Activated T-cell treated with anti-CD3 and anti-CD28 coated beads for 48 hours (primary cell): ENCODE measurements around the gene MMP15.

Experiments
- DNase-seq: peaks from one replicate; pipeline ENCODE4 v3.0.0-alpha.2; 2020; ENCODE audit warnings: low read depth

MMP15 gene

GRCh38 chr16:58035356-58036170, 10.0 kb downstream of the MMP15 start:
- no peak for DNase-seq

GRCh38 chr16:58036943-58037342, 11.4 kb downstream of the MMP15 start:
- no peak for DNase-seq

- no peak for DNase-seq
Observed at GRCh38 chr16:58037365-58038057, 12.0 kb downstream of the MMP15 start.

- no peak for DNase-seq
Observed at GRCh38 chr16:58038219-58038641, 12.7 kb downstream of the MMP15 start.

- no peak for DNase-seq
Observed at GRCh38 chr16:58039829-58040495, 14.4 kb downstream of the MMP15 start.

GRCh38 chr16:58040496-58040846, 14.9 kb downstream of the MMP15 start:
- no peak for DNase-seq

- no peak for DNase-seq
Observed at GRCh38 chr16:58040945-58041627, 15.5 kb downstream of the MMP15 start.

- DNase-seq, result no peak
Observed at GRCh38 chr16:58041628-58041955, 16.0 kb downstream of the MMP15 start.

GRCh38 chr16:58042001-58042885, 16.7 kb downstream of the MMP15 start:
- no peak for DNase-seq

GRCh38 chr16:58042886-58043515, 17.4 kb downstream of the MMP15 start:
- no peak for DNase-seq

- DNase-seq, result no peak
Observed at GRCh38 chr16:58043571-58044155, 18.1 kb downstream of the MMP15 start.

GRCh38 chr16:58044266-58045019, 18.9 kb downstream of the MMP15 start:
- no peak for DNase-seq

GRCh38 chr16:58045096-58045495, 19.5 kb downstream of the MMP15 start:
- DNase-seq, result no peak

GRCh38 chr16:58046054-58046881, 20.7 kb downstream of the MMP15 start:
- DNase-seq, result no peak

- DNase-seq, result no peak
Observed at GRCh38 chr16:58046936-58047335, 21.4 kb downstream of the MMP15 start.

GRCh38 chr16:58047557-58048348, 22.2 kb downstream of the MMP15 start:
- no peak for DNase-seq

GRCh38 chr16:58048494-58049231, 23.1 kb downstream of the MMP15 start:
- DNase-seq, result no peak
